ENCODE measurements around the gene DCC.

GRCh38 chr18:52334896-52335295, 5.1 kb upstream of the DCC start:
- TF ChIP-seq CTCF (IDR thresholded peaks at IDR 0.05) (no peak), POLR2AphosphoS5 (IDR thresholded peaks at IDR 0.05) (no peak)
